SU-DHL-6 (cell line): ENCODE data around the gene CHSY1.

Source experiments
- EZH2phosphoT487 ChIP-seq: fragments of 200-600 bp; sonication (generic), shearing (Covaris generic); conservative IDR thresholded peaks from 2 replicates; pipeline ENCODE4 v1.6.1; 2018; ENCODE audit warnings: mild to moderate bottlenecking, antibody characterized with exemption, low read length, moderate library complexity, mixed read lengths
- TF ChIP-seq, protein P1 (sequence below): fragments of 200-600 bp; sonication (generic); IDR thresholded peaks from one replicate; pipeline ENCODE4 v1.5.1; 2017; ENCODE audit warnings: antibody characterized with exemption, mild to moderate bottlenecking, low read length, moderate library complexity; ENCODE audit not compliant: insufficient read depth, poor library complexity, severe bottlenecking

DNA sequence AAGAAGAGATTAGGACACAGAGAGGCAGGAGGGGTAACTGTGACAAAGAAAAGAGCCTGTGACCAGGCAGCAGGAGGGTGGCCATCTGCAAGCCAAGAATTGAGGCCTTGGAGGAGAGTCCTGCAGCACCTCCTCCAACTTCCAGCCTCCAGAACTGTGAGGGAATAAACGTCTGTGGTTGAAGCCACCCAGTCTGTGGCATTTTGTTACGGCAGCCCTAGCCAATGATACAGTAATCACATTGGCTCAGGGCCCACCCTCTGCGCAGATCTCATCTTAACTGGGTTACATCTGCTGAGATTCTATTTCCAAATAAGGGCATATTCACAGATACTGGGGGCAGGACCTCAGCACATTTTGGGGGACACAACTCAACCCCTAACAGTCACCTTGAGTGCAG is 14.2 kb upstream of the CHSY1 start:
- TF ChIP-seq, protein P1, sequence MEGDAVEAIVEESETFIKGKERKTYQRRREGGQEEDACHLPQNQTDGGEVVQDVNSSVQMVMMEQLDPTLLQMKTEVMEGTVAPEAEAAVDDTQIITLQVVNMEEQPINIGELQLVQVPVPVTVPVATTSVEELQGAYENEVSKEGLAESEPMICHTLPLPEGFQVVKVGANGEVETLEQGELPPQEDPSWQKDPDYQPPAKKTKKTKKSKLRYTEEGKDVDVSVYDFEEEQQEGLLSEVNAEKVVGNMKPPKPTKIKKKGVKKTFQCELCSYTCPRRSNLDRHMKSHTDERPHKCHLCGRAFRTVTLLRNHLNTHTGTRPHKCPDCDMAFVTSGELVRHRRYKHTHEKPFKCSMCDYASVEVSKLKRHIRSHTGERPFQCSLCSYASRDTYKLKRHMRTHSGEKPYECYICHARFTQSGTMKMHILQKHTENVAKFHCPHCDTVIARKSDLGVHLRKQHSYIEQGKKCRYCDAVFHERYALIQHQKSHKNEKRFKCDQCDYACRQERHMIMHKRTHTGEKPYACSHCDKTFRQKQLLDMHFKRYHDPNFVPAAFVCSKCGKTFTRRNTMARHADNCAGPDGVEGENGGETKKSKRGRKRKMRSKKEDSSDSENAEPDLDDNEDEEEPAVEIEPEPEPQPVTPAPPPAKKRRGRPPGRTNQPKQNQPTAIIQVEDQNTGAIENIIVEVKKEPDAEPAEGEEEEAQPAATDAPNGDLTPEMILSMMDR = no peak
- TF ChIP-seq EZH2phosphoT487 = no peak
